ENCODE results near the gene ANKRD30B. TPM values are rescaled to one million over a fixed set of nuclear protein-coding genes. Genes with fewer than 3 reads are reported as not detected.
A peak's percentile ranks its signal among the peaks of the same experiment; 100 is the strongest.
"Not testable (repeated sequence)": the region's sequence is repeated elsewhere in the genome, so short reads cannot be mapped to it uniquely, and the experiment has no call there.

The ANKRD30B gene, protein sequence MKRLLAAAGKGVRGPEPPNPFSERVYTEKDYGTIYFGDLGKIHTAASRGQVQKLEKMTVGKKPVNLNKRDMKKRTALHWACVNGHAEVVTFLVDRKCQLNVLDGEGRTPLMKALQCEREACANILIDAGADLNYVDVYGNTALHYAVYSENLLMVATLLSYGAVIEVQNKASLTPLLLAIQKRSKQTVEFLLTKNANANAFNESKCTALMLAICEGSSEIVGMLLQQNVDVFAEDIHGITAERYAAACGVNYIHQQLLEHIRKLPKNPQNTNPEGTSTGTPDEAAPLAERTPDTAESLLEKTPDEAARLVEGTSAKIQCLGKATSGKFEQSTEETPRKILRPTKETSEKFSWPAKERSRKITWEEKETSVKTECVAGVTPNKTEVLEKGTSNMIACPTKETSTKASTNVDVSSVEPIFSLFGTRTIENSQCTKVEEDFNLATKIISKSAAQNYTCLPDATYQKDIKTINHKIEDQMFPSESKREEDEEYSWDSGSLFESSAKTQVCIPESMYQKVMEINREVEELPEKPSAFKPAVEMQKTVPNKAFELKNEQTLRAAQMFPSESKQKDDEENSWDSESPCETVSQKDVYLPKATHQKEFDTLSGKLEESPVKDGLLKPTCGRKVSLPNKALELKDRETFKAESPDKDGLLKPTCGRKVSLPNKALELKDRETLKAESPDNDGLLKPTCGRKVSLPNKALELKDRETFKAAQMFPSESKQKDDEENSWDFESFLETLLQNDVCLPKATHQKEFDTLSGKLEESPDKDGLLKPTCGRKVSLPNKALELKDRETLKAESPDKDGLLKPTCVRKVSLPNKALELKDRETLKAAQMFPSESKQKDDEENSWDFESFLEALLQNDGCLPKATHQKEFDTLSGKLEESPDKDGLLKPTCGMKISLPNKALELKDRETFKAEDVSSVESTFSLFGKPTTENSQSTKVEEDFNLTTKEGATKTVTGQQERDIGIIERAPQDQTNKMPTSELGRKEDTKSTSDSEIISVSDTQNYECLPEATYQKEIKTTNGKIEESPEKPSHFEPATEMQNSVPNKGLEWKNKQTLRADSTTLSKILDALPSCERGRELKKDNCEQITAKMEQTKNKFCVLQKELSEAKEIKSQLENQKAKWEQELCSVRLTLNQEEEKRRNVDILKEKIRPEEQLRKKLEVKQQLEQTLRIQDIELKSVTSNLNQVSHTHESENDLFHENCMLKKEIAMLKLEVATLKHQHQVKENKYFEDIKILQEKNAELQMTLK (N-terminal part only)
- not detected for total RNA-seq

DNA sequence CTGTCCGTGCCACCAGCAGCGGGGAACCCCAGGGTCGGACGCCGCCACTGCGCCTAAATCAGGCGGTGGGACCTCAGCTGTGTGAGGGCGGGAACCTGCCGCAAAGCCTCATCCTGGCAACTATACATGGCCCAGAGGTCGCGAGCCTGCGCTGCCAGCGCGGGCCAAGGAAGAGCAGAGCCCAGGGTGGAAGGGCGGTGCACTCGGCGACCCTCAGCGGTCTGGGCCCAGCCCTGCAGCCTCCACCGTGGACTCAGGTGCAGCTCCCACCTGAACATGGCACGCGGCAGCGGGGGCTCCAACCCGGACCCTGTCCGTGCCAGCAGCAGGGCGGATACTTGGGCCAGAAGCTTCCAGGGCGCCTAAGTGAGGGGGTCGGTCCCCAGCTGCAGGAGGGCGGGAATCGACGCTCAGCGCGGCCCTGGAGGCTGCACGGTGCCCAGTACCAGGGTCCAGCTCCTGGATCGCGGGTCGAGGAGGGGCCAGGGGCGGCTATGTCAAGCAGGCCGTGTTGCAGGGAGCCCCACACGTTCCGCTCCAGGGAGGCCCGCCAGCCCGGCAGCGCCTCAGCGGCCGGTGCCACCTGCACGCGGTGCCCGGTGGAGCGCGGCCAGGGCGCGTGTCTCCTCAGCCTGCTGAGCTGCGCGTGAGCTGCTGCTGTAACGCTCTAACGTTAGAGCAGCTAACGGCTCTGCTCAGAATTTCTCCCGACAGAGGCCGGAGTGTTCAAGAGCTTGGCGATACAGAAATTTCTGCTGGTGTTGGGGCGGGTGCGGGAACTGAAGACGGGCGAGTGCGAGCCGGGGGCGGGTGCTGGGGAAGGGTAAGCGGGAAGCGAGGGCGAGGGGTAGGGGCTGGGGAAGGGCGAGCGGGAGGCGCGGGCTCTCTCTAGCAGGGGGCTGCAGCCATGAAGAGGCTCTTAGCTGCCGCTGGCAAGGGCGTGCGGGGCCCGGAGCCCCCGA is at the start of gene ANKRD30B:
TSS of gene ANKRD30B (plus strand) at position 660 of the 962 bp plus-strand sequence. CDS start at position 908, 248 bp downstream.
- TF ChIP-seq POLR2AphosphoS5 (IDR thresholded peaks at IDR 0.05) (no peak), EP300 (IDR thresholded peaks at IDR 0.05) (no peak), POLR2A (IDR thresholded peaks at IDR 0.05) (no peak)
- TF ChIP-seq, protein P1, sequence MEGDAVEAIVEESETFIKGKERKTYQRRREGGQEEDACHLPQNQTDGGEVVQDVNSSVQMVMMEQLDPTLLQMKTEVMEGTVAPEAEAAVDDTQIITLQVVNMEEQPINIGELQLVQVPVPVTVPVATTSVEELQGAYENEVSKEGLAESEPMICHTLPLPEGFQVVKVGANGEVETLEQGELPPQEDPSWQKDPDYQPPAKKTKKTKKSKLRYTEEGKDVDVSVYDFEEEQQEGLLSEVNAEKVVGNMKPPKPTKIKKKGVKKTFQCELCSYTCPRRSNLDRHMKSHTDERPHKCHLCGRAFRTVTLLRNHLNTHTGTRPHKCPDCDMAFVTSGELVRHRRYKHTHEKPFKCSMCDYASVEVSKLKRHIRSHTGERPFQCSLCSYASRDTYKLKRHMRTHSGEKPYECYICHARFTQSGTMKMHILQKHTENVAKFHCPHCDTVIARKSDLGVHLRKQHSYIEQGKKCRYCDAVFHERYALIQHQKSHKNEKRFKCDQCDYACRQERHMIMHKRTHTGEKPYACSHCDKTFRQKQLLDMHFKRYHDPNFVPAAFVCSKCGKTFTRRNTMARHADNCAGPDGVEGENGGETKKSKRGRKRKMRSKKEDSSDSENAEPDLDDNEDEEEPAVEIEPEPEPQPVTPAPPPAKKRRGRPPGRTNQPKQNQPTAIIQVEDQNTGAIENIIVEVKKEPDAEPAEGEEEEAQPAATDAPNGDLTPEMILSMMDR (IDR thresholded peaks at IDR 0.05): no peak
- no peak within 1 kb of the TSS for H3K27ac ChIP-seq
- no peaks in the 10 kb centered on the region for H3K36me3 ChIP-seq
- H3K4me1 ChIP-seq: peaks cover 8% of the 10 kb centered on the region
- H3K27me3 ChIP-seq: peaks cover 15% of the 10 kb centered on the region
- WGBS: 27% methylated on average over 29 of the region's 79 CpGs
- no peak for DNase-seq (ENCODE audit: low spot score in 2 of 2)
- H3K4me3 ChIP-seq: peak within 1 kb of the TSS; percentile 19
- no peaks in the 10 kb centered on the region for H3K9me3 ChIP-seq

DNA sequence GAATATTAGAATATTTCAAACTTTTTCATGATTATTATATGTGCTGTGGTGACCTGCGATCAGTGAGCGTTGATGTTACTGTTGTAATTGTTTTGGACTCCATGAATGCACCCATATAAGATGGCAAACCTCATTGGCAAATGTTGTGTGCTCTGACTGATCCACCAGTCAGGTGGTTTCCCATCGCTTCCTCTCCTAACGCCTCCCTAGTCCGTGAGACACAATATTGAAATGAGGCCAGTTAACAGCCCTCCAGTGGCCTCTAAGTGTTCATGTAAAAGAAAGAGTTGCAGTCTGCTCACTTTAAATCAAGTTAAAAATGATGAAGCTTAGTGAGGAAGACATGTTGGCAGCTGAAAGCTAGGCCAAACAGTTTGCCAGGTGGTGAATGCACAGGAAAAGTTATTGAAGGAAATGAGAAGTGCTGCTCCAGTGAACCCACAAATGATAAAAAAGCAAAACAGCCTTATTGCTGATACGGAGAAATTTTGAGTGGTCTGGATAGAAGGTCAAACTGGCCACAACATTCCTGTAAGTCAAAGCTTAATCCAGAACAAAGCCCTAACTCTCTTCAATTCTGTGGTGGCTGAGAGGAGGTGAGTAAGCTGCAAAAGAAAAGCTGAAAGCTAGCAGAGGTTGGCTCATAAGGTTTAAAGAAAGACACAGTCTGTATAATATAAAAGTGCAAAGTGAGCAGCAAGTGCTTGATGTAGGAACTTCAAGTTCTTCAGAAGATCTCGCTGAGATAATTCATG is 46.5 kb upstream of the ANKRD30B start:
- not testable (repeated sequence) for H3K27me3 ChIP-seq; H3K9me3 ChIP-seq; DNase-seq (ENCODE audit: low spot score in 2 of 2); H3K27ac ChIP-seq; H3K4me3 ChIP-seq; H3K4me1 ChIP-seq; H3K36me3 ChIP-seq
- 82% methylated on average over 7 of the region's 7 CpGs for WGBS

DNA sequence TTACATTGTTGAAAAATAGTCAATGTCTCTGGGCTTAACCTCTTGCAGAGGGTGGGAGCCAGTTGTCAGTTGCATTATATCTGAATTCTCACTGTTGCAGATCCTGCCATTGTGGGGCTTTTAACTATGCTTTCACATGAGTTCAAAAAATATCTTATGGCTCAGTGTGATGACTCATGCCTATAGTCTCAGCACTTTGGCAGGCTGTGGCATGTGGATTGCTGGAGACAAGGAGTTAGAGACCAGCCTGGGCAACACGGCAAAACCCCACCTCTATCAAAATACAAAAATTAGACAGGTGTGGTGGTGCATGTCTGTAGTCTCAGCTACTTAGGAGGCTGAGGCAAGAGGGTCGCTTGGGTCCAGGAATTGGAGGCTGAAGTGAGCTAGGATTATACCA is 38.2 kb upstream of the ANKRD30B start:
- 41% methylated on average over 2 of the region's 2 CpGs for WGBS
- not testable (repeated sequence) for H3K4me3 ChIP-seq; DNase-seq (ENCODE audit: low spot score in 2 of 2); H3K4me1 ChIP-seq; H3K27me3 ChIP-seq; H3K9me3 ChIP-seq; H3K36me3 ChIP-seq; H3K27ac ChIP-seq

DNA sequence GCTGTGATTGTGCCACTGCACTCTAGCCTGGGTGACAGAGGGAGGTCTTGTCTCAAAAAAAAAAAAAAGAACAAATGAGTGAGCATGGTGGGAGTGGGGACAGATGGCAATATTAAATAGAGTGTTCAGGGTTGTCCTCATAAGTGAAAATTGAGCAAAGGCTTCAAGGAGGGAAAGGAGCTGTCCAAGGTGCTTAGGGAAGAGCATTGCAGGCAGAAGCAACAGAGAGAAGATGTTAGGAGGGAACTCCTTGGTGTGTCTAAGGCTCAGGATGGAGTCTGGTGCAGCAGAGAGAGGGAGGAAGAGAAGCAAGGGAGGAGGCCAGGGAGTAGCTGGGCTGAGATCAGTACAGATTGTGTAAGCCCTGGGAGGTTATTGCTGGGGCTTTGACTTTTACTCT is 26.4 kb upstream of the ANKRD30B start:
- H3K27me3 ChIP-seq; H3K27ac ChIP-seq; H3K36me3 ChIP-seq; DNase-seq (ENCODE audit: low spot score in 2 of 2); H3K9me3 ChIP-seq; H3K4me3 ChIP-seq; H3K4me1 ChIP-seq: not testable (repeated sequence)

DNA sequence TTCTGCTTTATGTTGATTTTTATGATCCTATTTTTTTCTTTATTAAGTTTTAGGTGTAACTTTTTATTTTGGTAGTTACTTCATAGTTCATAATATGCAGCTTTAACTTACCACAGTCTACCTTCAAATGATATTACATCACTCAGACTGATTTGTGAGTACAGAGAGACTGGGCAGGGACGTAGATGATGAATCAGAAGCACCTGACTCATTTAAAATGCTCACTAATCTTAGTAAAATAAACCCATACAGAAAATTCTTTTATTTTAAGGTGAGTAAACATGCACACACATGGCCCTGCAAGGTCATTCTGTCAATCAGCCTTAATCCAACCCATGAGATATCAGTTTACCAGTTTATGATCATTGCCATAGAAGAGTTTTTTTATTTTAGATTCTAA is 8.9 kb upstream of the ANKRD30B start:
- not testable (repeated sequence) for H3K4me3 ChIP-seq; H3K4me1 ChIP-seq; H3K27ac ChIP-seq; H3K27me3 ChIP-seq; H3K9me3 ChIP-seq; DNase-seq (ENCODE audit: low spot score in 2 of 2); H3K36me3 ChIP-seq
- 35% methylated on average over 1 of the region's 1 CpG for WGBS

DNA sequence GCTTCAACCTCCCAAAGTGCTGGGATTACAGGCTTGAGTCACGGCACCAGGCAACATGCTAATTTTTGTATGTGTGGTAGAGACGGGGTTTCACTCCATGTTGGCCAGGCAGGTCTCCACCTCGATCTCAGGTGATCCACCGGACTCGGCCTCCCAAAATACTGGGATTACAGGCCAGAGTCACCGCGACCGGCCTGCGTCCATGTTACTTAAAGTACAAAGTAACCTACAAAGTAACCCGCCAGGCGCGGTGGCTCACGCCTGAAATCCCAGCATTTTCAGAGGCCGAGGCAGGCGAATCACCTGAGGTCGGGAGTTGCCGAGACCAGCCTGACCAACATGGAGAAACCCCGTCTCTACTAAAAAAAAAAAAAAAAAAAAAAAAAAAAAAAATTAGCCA is 1.1 kb upstream of the ANKRD30B start:
- H3K27ac ChIP-seq: no peak overlapping the region
- no peak overlapping the region for H3K4me3 ChIP-seq

More for the DNA sequence above, 1.1 kb upstream of the ANKRD30B start:
- TF ChIP-seq, protein P1 (IDR thresholded peaks at IDR 0.05): no peak
- no peak for TF ChIP-seq EP300 (IDR thresholded peaks at IDR 0.05)
- TF ChIP-seq POLR2A (IDR thresholded peaks at IDR 0.05): no peak
- no peak for TF ChIP-seq POLR2AphosphoS5 (IDR thresholded peaks at IDR 0.05)
- DNase-seq (ENCODE audit: low spot score in 2 of 2): no peak
- Histone ChIP-seq H3K36me3 (no peaks in the 10 kb centered on the region), H3K4me1 (peaks cover 8% of the 10 kb centered on the region), H3K27me3 (peaks cover 15% of the 10 kb centered on the region), H3K9me3 (no peaks in the 10 kb centered on the region)
- 94% methylated on average over 18 of the region's 18 CpGs for WGBS
